ENCODE results near the gene SYCP3. TPM values are rescaled to one million over a fixed set of nuclear protein-coding genes. Genes with fewer than 3 reads are reported as not detected.

SYCP3 gene
- total and polyA plus RNA-seq, 3 donors from 2014 or later = 42.4 to 127 (median 69.4) TPM

DNA sequence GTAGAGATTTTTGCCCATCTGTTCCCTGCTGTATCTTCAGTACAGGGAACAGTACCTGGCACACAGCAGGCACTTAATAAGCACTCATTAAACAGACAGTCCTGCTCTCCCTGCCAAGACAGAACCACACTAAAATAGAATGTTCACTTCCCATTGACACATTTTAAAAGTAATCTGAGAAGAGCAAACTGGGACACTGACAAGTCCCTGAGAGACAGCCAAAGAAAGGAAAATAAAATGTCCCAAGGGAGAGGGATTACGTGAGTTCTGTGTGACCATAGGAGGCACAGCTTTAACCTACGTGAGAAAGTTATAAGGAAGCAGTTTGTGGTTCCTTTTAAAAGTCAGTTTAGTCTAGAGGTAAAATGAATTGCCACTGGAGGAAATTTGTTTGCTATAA is 43.9 kb upstream of the SYCP3 start:
- intact Hi-C loops (cut with DNase I; ENCODE audit: low total_unique reads) = no loop called here
- Histone ChIP-seq H3K4me1 (no peaks in the 10 kb centered on the region), H3K36me3 (ENCODE audit: low read depth, missing control alignments) (no peaks in the 10 kb centered on the region), H3K27ac (no peak overlapping the region), H3K4me3 (no peak overlapping the region), H3K27me3 (no peaks in the 10 kb centered on the region), H3K9me3 (no peaks in the 10 kb centered on the region)
- TF ChIP-seq, protein P1, sequence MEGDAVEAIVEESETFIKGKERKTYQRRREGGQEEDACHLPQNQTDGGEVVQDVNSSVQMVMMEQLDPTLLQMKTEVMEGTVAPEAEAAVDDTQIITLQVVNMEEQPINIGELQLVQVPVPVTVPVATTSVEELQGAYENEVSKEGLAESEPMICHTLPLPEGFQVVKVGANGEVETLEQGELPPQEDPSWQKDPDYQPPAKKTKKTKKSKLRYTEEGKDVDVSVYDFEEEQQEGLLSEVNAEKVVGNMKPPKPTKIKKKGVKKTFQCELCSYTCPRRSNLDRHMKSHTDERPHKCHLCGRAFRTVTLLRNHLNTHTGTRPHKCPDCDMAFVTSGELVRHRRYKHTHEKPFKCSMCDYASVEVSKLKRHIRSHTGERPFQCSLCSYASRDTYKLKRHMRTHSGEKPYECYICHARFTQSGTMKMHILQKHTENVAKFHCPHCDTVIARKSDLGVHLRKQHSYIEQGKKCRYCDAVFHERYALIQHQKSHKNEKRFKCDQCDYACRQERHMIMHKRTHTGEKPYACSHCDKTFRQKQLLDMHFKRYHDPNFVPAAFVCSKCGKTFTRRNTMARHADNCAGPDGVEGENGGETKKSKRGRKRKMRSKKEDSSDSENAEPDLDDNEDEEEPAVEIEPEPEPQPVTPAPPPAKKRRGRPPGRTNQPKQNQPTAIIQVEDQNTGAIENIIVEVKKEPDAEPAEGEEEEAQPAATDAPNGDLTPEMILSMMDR (IDR thresholded peaks at IDR 0.05) = no peak
- TF ChIP-seq POLR2A (IDR thresholded peaks at IDR 0.05) = no peak
- 76 to 84% methylated on average over 2 of the region's 2 CpGs for WGBS, 2 donors
- no peak for DNase-seq

DNA sequence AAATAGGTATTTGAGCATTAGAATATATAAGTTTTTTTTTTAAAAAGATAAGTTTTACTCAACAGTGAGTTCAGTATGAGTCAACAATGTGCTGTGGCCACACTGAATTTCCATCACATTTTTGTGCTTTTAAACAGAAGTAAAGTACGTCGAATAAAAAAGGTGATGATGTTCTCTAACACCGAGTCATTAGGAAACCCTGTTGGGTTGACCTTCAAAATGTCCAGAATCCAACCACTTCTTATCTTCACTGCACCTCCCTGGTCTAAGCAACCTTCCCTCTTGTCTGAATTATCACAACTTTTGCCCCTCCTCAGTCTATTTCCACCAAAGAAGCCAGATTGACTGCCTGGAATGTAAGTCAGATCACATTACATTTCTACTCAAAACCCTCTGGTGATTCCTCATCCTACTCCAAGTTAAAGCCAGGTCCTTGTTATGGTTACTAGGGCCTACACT is 43.0 kb upstream of the SYCP3 start:
- no peak overlapping the region for H3K27ac ChIP-seq
- DNase-seq = no peak
- no peaks in the 10 kb centered on the region for H3K9me3 ChIP-seq
- no peaks in the 10 kb centered on the region for H3K36me3 ChIP-seq (ENCODE audit: low read depth, missing control alignments)
- intact Hi-C loops (cut with DNase I; ENCODE audit: low total_unique reads) = no loop called here
- TF ChIP-seq, protein P1 (IDR thresholded peaks at IDR 0.05) = no peak
- no peak for TF ChIP-seq POLR2A (IDR thresholded peaks at IDR 0.05)
- WGBS, 2 donors = 79 to 91% methylated on average over 3 of the region's 3 CpGs
- no peak overlapping the region for H3K4me3 ChIP-seq
- H3K4me1 ChIP-seq = no peaks in the 10 kb centered on the region
- no peaks in the 10 kb centered on the region for H3K27me3 ChIP-seq

DNA sequence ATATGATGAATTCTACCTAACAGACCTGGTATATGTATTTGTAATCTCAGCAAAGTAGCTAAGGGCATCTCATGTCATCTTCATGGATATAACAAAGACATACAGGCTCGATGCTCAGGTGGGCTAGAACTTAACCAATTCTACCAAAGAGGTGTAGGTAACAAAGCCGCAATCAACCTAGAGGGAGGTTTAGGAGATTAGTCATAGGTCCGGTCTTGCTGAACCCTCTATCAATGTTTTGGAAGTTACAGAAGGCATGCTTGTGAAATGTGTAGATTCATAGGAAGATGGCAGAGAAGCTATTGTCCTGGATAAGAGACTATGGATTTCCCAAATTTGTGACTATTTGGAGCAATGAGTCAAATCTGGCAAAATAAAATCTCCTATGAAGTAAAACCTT is 42.6 kb upstream of the SYCP3 start:
- H3K9me3 ChIP-seq = no peaks in the 10 kb centered on the region
- no peak overlapping the region for H3K27ac ChIP-seq
- H3K4me1 ChIP-seq = no peaks in the 10 kb centered on the region
- TF ChIP-seq, protein P1 (IDR thresholded peaks at IDR 0.05) = no peak
- no peak for TF ChIP-seq POLR2A (IDR thresholded peaks at IDR 0.05)
- H3K36me3 ChIP-seq (ENCODE audit: low read depth, missing control alignments) = no peaks in the 10 kb centered on the region
- 92 to 98% methylated on average over 3 of the region's 3 CpGs for WGBS, 2 donors
- intact Hi-C loops (cut with DNase I; ENCODE audit: low total_unique reads) = no loop called here
- H3K27me3 ChIP-seq = no peaks in the 10 kb centered on the region
- H3K4me3 ChIP-seq = no peak overlapping the region
- DNase-seq = no peak

DNA sequence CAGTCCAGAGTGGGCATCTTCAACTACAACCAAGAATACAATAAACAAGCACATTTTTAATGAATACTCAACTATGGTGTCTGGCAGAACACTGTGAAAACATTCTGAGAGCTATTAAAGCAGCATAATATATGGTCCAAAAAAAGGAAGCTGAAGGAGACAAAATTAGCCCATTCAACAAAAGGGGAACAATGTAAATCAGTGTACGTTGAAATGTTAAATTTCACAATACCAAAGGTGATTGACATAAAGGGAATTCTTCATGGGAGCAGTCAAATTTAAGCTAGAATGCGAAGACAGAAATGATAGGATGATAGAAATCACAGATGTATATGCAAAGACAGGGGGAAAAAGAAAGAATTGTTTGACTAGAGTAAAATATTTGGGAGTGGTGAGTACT is 41.3 kb upstream of the SYCP3 start:
- TF ChIP-seq, protein P1 (IDR thresholded peaks at IDR 0.05) = no peak
- no peak for TF ChIP-seq POLR2A (IDR thresholded peaks at IDR 0.05)
- Histone ChIP-seq H3K27ac (no peak overlapping the region), H3K27me3 (no peaks in the 10 kb centered on the region), H3K4me3 (no peak overlapping the region), H3K36me3 (ENCODE audit: low read depth, missing control alignments) (no peaks in the 10 kb centered on the region), H3K9me3 (no peaks in the 10 kb centered on the region), H3K4me1 (no peaks in the 10 kb centered on the region)
- intact Hi-C loops (cut with DNase I; ENCODE audit: low total_unique reads) = no loop called here
- WGBS, 2 donors = 79 to 85% methylated on average over 2 of the region's 2 CpGs
- DNase-seq = no peak

DNA sequence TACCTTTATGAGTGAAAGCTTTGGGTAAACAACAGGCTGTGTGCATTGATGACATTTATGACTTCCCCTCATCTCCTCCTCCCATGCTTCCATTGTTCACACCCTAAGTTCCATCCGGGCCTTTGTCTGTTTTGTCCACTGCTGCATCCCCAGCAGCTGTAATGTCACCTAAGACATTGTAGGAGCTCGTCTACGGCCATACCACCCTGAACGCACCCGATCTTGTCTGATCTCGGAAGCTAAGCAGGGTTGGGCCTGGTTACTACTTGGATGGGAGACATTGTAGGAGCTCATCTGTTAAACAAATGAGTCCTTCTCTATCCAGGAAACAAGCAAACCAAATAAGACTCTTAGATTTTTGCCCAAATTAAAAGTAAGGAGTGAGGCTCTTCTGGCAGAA is 40.4 kb upstream of the SYCP3 start:
- no peaks in the 10 kb centered on the region for H3K36me3 ChIP-seq (ENCODE audit: low read depth, missing control alignments)

More for the DNA sequence above, 40.4 kb upstream of the SYCP3 start:
- H3K4me3 ChIP-seq = no peak overlapping the region
- no peaks in the 10 kb centered on the region for H3K4me1 ChIP-seq
- no peaks in the 10 kb centered on the region for H3K9me3 ChIP-seq
- no peaks in the 10 kb centered on the region for H3K27me3 ChIP-seq
- H3K27ac ChIP-seq = no peak overlapping the region
- intact Hi-C loops (cut with DNase I; ENCODE audit: low total_unique reads) = loop anchor here (10.0 kb wide), 1 partner anchor 55 kb away; the partner anchor contains the start of gene GNPTAB
- 92 to 97% methylated on average over 6 of the region's 6 CpGs for WGBS, 2 donors
- no peak for DNase-seq
- TF ChIP-seq, protein P1 (IDR thresholded peaks at IDR 0.05) = no peak
- no peak for TF ChIP-seq POLR2A (IDR thresholded peaks at IDR 0.05)
